Transverse colon (tissue), 4 donors: ENCODE measurements around the gene CCER1.

ENCODE experiments used
- POLR2AphosphoS5 ChIP-seq, 3 donors: sonication (generic); formaldehyde crosslinking; IDR thresholded peaks; one replicate each; pipeline ENCODE4 v1.6.1; 2016; ENCODE audit warnings: antibody characterized with exemption in 3 of 3
- TF ChIP-seq, protein P1 (sequence below), 5 experiments: fragments of 200-600 bp in 3 of 5; fragments of 450-650 bp in 2 of 5; sonication (generic) in 3 of 5; IDR thresholded peaks; 1 replicate in 2 of 5; 2 replicates in 3 of 5; pipeline ENCODE4 v1.5.1; 2016 to 2017; ENCODE audit warnings: antibody characterized with exemption in 5 of 5, inconsistent platforms in 3 of 5, mild to moderate bottlenecking in 2 of 5, moderate library complexity in 1 of 5

DNA sequence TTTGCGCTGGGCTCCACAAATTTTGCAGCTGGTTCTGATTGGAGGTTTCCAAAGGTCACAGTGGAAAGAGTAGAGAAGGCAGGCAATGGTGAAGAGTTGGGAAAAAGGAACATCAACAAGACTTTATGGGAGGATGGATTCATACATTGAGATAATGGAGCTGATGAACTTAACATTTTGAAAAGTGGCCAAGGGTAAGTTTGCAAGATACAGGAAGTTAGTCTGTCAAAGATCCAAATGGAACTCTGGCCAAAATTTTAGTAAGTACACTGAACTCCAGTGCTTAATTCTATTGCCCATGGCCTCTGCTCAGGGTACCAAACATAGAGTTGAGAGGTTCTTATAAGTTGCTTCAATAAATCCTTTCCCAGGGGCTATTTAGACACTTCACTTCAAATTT lies 15.6 kb downstream of the CCER1 start:
- TF ChIP-seq, protein P1, sequence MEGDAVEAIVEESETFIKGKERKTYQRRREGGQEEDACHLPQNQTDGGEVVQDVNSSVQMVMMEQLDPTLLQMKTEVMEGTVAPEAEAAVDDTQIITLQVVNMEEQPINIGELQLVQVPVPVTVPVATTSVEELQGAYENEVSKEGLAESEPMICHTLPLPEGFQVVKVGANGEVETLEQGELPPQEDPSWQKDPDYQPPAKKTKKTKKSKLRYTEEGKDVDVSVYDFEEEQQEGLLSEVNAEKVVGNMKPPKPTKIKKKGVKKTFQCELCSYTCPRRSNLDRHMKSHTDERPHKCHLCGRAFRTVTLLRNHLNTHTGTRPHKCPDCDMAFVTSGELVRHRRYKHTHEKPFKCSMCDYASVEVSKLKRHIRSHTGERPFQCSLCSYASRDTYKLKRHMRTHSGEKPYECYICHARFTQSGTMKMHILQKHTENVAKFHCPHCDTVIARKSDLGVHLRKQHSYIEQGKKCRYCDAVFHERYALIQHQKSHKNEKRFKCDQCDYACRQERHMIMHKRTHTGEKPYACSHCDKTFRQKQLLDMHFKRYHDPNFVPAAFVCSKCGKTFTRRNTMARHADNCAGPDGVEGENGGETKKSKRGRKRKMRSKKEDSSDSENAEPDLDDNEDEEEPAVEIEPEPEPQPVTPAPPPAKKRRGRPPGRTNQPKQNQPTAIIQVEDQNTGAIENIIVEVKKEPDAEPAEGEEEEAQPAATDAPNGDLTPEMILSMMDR (IDR thresholded peaks at IDR 0.05), result no peak
- TF ChIP-seq POLR2AphosphoS5 (IDR thresholded peaks at IDR 0.05), result no peak
